ENCODE data around the gene DGKK.

The DGKK gene

GRCh38 chrX:50470103-50471031 lies at the start of gene DGKK:
TSS of gene DGKK (minus strand) at chrX:50470825. CDS start at chrX:50470678, 147 bp downstream.
- DNase-seq (ENCODE audit: low read depth) = no peak

GRCh38 chrX:50514811-50515210 lies 44.2 kb upstream of the DGKK start:
- no peak for DNase-seq (ENCODE audit: low read depth)

- no peak for DNase-seq (ENCODE audit: low read depth)
These were observed 26.5 kb upstream of the DGKK start for GRCh38 chrX:50497114-50497513.

- no peak for DNase-seq (ENCODE audit: low read depth)
These were observed 25.0 kb upstream of the DGKK start for GRCh38 chrX:50495616-50496015.

- no peak for DNase-seq (ENCODE audit: low read depth)
These were observed 22.1 kb upstream of the DGKK start for GRCh38 chrX:50492720-50493119.

- no peak for DNase-seq (ENCODE audit: low read depth)
These were observed 14.0 kb upstream of the DGKK start for GRCh38 chrX:50484662-50485061.

GRCh38 chrX:50483283-50483682 lies 12.7 kb upstream of the DGKK start:
- no peak for DNase-seq (ENCODE audit: low read depth)

- no peak for DNase-seq (ENCODE audit: low read depth)
These were observed 4.6 kb upstream of the DGKK start for GRCh38 chrX:50475208-50475607.

- no peak for DNase-seq (ENCODE audit: low read depth)
These were observed 765 bp upstream of the DGKK start for GRCh38 chrX:50471390-50471789.

- DNase-seq (ENCODE audit: low read depth) = no peak
These were observed 1.4 kb downstream of the DGKK start for GRCh38 chrX:50469206-50469605.

- DNase-seq (ENCODE audit: low read depth) = no peak
These were observed 11.0 kb downstream of the DGKK start for GRCh38 chrX:50459615-50460014.

GRCh38 chrX:50458483-50458882 lies 12.1 kb downstream of the DGKK start:
- no peak for DNase-seq (ENCODE audit: low read depth)

- no peak for DNase-seq (ENCODE audit: low read depth)
These were observed 13.7 kb downstream of the DGKK start for GRCh38 chrX:50456712-50457484.

GRCh38 chrX:50452782-50453181 lies 17.8 kb downstream of the DGKK start:
- no peak for DNase-seq (ENCODE audit: low read depth)

GRCh38 chrX:50450324-50450723 lies 20.3 kb downstream of the DGKK start:
- DNase-seq (ENCODE audit: low read depth) = no peak

- peak; percentile 22 for DNase-seq (ENCODE audit: low read depth)
These were observed 22.1 kb downstream of the DGKK start for GRCh38 chrX:50448565-50448964.

- DNase-seq (ENCODE audit: low read depth) = no peak
These were observed 23.1 kb downstream of the DGKK start for GRCh38 chrX:50447535-50447934.

GRCh38 chrX:50442426-50443116 lies 28.1 kb downstream of the DGKK start:
- no peak for DNase-seq (ENCODE audit: low read depth)

- no peak for DNase-seq (ENCODE audit: low read depth)
These were observed 33.8 kb downstream of the DGKK start for GRCh38 chrX:50436797-50437196.

- no peak for DNase-seq (ENCODE audit: low read depth)
These were observed 37.8 kb downstream of the DGKK start for GRCh38 chrX:50432829-50433289.

- DNase-seq (ENCODE audit: low read depth) = no peak
These were observed 39.0 kb downstream of the DGKK start for GRCh38 chrX:50431623-50432022.

- DNase-seq (ENCODE audit: low read depth) = no peak
These were observed 39.6 kb downstream of the DGKK start for GRCh38 chrX:50430917-50431575.
